NCI-H1436 treated with DMSO at 0.1 percent for 48 hours (cell line): ENCODE data around the gene GNA12.
"Not testable (repeated sequence)": the region's sequence is repeated elsewhere in the genome, so short reads cannot be mapped to it uniquely, and the experiment has no call there.

Source experiments
- DNase-seq: peaks from one replicate; lab custom pipeline; 2025; lab: John Stamatoyannopoulos, UW

Gene GNA12

GRCh38 chr7:2864204-2864985, 20.3 kb upstream of the GNA12 start:
- DNase-seq: no peak

DNA sequence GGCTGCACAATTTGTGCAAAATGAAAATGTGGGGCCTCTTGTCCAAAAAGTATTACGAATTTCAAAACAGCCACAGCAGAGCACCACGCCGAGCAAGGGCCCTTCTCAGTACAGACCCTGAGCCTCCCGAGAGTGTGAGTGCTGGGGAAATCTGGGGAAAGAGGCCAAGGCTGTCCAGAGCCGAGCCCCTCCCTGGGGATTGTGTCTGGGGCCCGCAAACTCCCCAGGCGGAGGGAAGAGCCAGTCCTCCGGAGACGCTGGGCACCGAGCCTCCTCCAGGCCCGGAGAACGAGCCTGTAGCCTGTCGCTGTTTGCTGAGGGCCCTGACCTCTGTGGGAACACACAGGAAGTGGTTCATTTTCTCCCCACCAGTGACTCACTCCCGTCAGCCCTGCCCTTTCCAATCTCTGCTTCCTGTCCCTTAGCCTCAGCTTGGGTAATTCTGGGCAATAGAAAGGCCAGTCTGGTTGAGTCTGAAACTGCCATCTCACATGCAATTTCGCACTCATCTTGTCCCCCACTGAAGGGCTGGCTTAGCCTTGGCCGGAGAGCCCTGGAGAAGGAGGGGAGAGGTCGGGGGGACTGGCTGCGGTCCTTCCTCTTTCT, 19.5 kb upstream of the GNA12 start:
- no peak for DNase-seq

GRCh38 chr7:2862831-2863361, 18.8 kb upstream of the GNA12 start:
- no peak for DNase-seq

DNA sequence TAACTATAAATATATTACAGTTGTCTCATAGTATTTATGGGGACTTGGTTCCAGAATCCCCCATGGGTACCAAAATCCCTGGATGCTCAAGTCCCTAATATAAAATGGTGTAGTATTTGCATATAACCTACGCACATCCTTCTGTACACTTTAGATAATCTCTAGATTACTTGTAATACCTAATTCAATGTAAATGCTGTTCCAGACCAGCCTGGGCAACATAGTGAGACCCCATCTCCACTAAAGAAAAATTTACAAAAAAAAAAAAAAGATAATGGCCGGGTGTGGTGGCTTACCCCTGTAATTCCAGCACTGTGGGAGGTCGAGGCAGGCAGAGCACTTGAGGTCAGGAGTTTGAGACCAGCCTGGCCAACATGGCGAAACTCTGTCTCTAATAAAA, 17.4 kb upstream of the GNA12 start:
- DNase-seq: no peak

DNA sequence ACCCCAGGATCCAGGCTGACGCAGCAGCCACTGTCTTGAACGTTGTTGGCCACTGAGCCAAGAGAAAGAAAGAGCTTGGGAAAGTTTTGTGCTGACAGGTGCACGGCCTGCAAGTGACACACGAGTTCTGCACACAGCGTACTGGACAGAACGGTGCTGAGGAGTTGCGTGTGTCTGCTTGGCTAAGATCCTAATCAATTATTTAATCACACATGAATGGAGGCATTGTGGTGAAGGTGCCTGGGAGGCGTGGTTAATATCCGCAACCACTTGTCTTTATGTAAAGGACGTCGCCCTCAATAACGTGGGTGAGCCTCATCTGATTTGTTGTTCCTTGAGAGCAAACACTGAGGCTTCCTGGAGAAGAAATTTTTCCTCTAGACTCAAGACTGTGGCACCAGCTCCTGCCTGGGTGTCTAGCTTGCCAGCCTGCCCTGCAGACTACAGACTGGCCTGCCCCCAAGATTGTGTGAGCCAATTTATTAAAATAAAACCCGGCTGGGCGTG, 16.6 kb upstream of the GNA12 start:
- DNase-seq: no peak

GRCh38 chr7:2859952-2860351, 15.8 kb upstream of the GNA12 start:
- DNase-seq: no peak

DNA sequence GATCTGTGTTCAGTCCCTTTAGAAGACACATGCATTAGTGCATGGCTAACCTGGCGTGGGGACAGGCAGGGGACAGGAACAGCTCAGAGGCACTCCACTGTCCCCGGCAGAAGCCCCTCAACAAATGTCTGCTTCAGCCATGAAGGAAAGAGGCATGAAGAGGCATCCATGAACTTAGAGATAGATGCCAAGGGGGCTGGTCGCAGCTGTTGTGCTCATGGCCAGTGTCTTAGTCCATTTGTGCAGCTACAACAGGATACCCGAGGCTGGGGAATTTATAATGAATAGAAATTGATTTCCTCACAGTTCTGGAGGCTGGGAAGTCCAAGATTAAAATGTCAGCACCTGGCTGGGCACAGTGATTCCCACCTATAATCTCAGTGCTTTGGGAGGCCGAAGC, 14.5 kb upstream of the GNA12 start:
- no peak for DNase-seq

DNA sequence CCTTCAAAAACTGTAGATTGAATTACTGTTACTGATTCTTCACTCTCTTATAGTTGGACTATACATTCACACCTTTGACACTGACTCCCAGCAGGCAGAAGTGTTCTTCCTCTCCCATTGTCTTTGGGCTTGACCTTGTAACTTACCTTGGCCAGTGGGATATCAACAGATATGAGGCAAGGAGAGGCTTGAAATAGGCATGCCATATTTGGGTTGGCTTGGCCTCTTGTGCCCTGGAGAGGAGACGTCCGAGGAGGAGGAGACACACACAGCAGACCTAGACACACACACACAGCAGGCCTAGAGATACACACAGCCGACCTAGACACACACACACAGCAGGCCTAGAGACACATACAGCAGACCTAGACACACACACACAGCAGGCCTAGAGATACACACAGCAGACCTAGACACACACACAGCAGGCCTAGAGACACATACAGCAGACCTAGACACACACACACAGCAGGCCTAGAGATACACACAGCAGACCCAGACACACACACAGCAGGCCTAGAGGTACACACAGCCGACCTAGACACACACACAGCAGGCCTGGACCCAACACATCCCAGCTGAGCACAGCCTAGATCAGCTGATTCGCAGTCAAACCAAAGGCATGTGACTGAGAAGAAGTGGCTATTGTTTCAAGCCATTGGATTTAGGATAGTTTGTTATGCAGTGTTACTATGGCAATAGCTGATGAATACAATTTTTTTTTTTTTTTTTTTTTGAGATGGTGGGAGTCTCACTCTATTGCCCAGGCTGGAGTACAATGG, 12.5 kb upstream of the GNA12 start:
- no peak for DNase-seq

DNA sequence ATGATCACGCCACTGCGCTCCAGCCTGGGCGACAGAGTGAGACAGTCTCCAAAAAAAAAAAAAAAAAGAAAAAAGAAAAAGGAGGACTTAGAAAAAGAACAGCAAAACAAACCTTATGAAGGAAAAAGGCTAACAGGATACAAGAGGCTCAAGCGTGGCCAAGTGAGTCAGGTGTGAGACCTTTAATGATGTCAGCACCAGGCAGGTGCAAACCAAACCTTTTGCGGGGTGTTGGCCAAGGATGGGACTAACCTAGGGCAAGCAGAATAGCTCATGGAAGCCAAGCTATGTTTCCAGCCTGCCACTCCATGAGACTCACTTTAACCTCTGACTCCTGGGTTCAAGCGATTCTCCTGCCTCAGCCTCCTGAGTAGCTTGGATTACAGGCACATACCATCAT, 11.3 kb upstream of the GNA12 start:
- DNase-seq: no peak

DNA sequence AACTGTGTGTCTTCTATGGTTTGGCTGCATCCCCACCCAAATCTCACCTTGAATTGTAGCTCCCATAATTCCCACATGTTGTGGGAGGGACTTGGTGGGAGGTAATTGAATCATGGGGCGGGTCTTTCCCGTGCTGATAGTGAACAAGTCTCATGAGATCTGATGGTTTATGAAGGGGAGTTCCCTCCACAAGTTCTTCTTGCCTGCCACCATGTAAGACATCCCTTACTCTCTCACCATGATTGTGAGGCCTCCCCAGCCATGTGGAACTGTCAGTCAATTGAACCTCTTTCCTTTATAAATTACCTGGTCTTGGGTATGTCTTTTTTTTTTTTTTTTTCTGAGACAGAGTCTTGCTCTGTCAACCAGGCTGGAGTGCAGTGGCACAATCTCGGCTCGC, 9.4 kb upstream of the GNA12 start:
- DNase-seq: not testable (repeated sequence)

DNA sequence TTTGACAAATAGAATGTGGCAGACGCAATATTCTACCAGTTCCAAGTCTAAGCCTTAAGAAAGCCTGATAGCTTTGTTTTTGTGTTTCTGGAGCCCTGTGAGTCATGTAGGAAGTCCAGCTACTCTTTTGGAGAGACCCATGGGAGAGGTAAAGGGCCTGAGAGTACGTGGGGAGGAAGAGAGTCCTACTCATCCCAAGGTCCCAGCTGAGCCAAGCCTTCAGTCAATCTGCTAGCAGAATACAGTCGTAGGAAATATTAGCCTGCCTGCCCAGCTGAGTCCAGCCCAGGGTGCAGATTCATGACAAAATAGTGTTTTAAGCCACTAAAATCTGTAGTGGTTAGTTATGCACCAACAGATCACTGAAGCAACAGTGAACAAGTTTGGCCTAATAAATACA, 9.0 kb upstream of the GNA12 start:
- DNase-seq: no peak

GRCh38 chr7:2851497-2851896, 7.4 kb upstream of the GNA12 start:
- no peak for DNase-seq

- no peak for DNase-seq
These were observed 6.0 kb upstream of the GNA12 start for GRCh38 chr7:2849941-2850766.

DNA sequence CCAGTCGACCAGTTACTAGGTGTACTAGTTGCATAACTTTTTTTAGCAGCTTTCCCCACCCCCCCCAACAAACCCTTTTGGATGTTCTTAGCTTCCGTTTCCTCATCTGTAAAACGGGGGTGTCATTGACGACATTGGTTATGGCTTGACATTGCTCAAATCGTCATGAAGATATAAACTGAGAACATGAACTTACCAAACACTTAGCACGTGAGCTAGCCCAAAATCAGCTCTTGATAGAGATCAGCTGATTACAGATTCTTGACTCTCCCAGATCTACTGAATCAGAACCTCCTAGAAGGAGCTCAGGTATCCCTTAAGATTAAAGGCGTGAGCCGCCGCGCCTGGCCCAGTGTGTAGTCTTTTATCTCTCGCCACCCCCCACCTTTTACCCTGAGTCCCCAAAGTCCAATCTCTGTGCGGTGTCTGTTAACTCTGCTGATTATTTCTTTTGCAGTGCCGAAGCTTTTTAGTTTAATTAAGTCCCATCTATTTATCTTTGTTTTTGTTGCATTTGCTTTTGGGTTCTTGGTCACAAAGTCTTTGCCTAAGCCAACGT, 1.0 kb upstream of the GNA12 start:
- DNase-seq: no peak

DNA sequence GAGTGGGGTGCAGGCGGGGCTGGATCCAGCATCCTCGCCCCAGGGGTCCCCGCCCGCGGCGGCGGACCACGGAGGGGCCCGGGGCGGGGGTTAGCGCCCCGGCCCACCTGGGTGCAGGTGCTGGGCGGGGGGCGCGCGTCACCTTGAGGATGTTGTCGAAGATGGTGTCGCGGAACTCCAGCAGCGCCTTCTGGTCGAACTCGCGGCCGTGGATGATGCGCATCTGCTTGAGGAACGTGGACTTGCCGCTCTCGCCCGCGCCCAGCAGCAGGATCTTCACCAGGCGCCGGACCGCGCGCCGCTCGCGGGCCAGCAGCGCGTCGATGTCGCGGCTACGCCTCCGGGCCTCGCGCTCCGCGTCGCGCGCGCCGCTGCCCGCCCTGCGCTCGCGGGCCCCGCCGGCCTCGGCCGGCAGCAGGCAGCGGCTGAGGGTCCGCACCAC, 376 bp downstream of the GNA12 start:
- DNase-seq: no peak

DNA sequence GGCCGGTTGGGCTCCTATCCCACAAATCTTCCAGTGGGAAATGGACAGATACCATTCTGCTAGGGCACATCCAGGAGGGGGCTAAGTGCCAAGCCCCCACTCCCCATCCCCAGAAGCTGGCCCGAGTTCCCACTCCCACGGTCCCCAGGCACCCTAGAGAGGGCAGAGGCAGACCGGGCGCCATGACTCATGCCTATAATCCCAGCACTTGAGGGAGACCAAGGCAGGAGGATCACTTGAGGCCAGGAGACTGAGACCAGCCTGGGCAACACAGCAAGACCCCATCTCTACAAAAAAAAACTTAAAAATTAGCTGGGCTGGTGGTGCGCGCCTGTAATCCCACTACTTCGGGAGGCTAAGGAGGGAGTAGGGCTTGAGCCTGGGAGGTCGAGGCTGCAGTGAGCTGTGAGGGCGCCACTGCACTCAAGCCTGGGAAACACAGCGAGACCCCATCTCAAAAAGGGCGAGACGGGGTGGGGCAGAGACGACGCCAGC, 870 bp downstream of the GNA12 start:
- no peak for DNase-seq

DNA sequence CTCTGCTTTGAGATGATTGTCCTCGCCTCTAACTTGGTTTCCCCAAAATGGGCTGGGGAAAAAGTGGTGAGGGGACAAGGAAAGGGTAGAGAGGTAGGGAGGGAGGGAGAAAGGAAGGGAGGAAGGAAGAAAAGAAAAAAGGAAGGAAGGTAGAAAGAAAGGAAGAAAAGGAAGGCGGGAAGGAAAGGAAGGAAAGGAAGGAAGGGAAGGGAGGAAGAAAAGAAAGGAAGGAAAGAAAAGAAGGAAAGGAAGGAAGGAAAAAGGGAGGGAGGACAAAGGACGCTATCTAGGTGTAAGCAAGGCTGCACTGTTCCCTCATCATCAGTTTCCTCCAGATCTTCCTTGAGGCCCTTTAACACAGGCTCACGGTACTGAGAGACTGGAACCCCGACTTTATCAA, 2.2 kb downstream of the GNA12 start:
- DNase-seq: no peak

- no peak for DNase-seq
These were observed 3.6 kb downstream of the GNA12 start for GRCh38 chr7:2840458-2840857.

DNA sequence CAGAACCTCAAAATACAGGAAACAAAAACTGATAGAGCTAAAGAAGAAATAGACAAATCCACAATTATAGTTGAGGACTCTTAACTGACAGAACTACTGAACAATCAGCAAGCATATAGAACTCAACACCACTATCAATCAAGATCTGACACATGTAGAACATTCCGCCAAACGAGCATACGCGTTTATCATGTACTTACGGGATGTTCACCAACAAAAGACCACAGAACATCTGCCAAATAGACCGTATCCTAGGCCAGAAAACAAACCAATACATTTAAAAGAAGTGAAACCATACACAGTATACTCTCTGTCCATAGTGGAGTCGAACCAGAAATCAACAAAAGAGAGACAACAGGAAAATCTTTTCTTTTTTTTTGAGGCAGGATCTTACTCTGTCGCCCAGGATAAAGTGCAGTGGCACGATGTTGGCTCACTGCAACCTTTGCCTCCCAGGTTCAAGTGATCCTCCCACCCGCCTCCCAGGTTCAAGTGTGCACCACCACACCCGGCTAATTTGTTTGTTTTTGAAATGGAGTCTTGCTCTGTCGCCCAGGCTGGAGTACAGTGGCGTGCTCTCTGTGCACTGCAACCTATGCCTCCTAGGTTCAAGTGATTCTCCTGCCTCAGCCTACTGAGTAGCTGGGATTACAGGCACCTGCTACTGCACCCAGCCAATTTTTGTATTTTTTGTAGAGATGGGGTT, 5.1 kb downstream of the GNA12 start:
- no peak for DNase-seq

- DNase-seq: no peak
These were observed 5.7 kb downstream of the GNA12 start for GRCh38 chr7:2838451-2838850.

DNA sequence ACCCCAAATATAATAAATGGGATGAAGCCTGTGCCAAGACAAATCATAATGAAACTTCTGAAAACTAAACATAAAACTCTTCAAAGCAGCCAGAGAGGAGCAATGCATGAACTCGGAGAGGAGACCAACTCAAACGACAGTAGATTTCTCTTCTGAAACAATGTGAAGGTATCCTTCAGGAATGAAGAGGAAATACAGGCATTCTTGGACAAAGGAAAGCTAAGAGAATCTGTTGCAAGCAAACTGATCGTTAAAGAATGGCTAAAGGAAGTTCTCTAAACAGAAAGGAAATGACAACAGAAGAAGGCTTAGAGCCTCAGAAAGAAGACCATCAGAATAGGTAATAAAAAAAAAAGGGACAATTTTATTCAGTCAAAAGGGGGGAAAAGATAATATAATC, 6.6 kb downstream of the GNA12 start:
- DNase-seq: no peak
